ENCODE results near the gene B3GALNT2.
A peak's percentile ranks its signal among the peaks of the same experiment; 100 is the strongest.

B3GALNT2 gene

GRCh38 chr1:235516862-235517446 lies 12.7 kb upstream of the B3GALNT2 start:
- no peaks in the 10 kb centered on the region for H3K27me3 ChIP-seq (ENCODE audit: control insufficient read depth, insufficient read depth, low read length)

DNA sequence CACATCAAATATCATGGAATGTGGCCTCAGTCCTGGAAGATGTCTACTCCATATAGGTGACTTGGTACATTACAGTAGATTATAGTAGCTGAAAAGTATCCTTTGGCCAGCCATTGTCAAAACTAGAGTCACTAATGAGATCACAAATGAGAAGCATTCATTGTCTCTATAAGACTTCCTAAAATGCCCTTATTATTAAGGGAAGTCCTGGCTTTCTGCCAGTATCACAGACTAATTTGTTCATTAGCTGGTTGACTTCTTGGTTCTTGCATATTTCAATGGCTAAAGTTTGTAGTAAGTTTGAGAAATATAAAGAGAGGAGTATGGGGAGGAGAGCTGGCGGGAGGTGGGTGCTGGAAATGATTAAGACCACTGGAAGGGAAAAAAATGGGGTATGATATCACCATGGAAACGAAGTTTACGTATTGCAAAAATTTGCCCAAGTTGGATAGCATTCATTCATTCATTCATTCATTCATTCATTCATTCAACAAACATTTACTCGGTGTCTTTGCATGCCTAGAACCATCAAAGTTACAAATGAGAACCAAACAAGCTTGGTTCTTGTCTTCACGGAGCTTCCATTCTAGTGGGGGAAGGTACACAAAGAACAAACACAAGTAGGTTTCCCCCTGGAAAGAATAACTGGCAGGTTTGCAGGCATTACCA lies 11.7 kb upstream of the B3GALNT2 start:
- Histone ChIP-seq H3K36me3 (ENCODE audit: control insufficient read depth, insufficient read depth, low read length) (no peaks in the 10 kb centered on the region), H3K4me1 (ENCODE audit: control insufficient read depth, insufficient read depth, low read length) (no peaks in the 10 kb centered on the region), H3K9me3 (ENCODE audit: control insufficient read depth, insufficient read depth, low read length) (no peaks in the 10 kb centered on the region), H3K27me3 (ENCODE audit: control insufficient read depth, insufficient read depth, low read length) (no peaks in the 10 kb centered on the region), H3K9ac (ENCODE audit: low read depth, low read length) (no peak overlapping the region), H3K4me3 (ENCODE audit: low read depth, low read length) (no peak overlapping the region)

More at GRCh38 chr1:235516862-235517446, 12.7 kb upstream of the B3GALNT2 start:
- no peaks in the 10 kb centered on the region for H3K9me3 ChIP-seq (ENCODE audit: control insufficient read depth, insufficient read depth, low read length)
- H3K4me1 ChIP-seq (ENCODE audit: control insufficient read depth, insufficient read depth, low read length): no peaks in the 10 kb centered on the region
- H3K36me3 ChIP-seq (ENCODE audit: control insufficient read depth, insufficient read depth, low read length): no peaks in the 10 kb centered on the region
- no peak overlapping the region for H3K9ac ChIP-seq (ENCODE audit: low read depth, low read length)
- no peak overlapping the region for H3K4me3 ChIP-seq (ENCODE audit: low read depth, low read length)

DNA sequence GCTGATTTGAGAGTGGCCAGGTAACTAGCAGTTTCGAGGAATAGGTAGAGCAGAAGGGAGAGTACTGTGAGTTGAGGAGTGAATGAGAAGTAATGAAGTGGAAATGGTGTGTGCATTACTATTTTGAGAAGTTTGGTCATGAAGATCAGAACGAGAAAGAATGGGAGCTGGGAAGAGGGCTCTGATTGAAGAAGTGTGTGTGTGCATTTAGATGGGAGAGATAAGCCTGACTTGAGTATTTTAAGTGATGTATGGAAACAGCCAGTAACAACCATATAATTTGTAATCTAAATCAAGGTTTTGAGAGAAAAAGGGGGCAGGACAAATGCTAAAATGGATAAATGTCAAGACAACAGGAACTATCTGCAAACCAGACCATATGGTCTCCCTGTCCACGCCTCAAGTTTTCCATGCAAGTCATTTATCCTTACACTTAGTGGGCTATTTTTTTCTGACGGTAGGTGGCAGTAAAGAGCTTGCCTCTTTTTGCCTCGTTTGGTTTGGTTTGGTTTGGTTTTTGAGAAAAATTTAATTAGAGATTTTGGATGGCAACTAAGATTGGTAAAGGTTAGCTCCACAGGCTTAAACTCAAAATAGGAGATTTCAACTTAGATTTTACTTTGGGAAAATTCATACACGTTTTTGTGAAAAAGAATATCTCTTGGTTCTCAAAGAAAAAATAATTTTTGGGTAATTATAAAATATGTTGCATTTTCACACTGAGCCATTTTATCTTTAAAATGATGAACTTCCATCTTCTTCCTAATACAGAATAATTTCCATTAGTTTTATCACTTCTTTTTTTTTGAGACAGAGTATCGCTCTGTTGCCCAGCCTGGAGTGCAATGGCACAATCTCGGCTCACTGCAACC lies 9.5 kb upstream of the B3GALNT2 start:
- Histone ChIP-seq H3K36me3 (ENCODE audit: control insufficient read depth, insufficient read depth, low read length) (no peaks in the 10 kb centered on the region), H3K4me1 (ENCODE audit: control insufficient read depth, insufficient read depth, low read length) (no peaks in the 10 kb centered on the region), H3K9me3 (ENCODE audit: control insufficient read depth, insufficient read depth, low read length) (no peaks in the 10 kb centered on the region), H3K4me3 (ENCODE audit: low read depth, low read length) (no peak overlapping the region), H3K27me3 (ENCODE audit: control insufficient read depth, insufficient read depth, low read length) (no peaks in the 10 kb centered on the region), H3K9ac (ENCODE audit: low read depth, low read length) (no peak overlapping the region)

DNA sequence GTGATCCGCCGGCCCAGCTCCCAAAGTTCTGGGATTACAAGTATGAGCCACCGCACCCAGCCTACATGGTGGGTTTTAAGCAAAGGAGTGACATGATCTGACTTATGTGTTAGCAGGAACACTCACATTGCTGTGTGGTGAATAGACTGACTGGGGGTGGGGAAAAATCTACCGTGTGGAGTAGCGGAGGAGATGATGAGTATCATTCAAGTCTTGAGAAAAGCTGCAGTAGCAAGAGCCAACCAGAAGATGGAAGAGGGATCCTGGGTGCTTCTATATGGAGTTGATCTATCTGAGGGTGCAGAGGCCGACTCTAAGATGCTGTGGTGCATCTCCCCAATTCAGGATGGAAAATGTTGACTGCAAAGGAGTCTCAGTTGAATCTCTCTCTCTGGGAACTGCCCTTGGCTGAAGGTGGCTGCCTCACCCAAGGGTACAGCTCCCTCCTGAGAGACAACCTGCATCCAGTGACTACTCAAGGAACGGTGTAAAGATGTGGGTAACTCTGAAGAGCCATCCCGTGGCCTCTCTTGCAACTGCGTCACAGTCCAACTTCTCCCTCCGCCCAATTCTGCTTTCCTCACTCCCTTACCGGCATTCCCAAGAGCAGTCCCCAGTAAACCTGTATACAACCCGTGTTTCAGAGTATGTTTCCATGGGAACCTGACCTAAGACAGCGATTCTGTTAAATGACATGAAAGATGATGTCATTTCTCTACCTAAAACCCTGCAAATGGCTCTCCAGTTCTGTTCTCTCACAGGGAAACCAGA lies 7.4 kb upstream of the B3GALNT2 start:
- Histone ChIP-seq H3K9ac (ENCODE audit: low read depth, low read length) (no peak overlapping the region), H3K9me3 (ENCODE audit: control insufficient read depth, insufficient read depth, low read length) (no peaks in the 10 kb centered on the region), H3K4me3 (ENCODE audit: low read depth, low read length) (no peak overlapping the region), H3K36me3 (ENCODE audit: control insufficient read depth, insufficient read depth, low read length) (no peaks in the 10 kb centered on the region), H3K4me1 (ENCODE audit: control insufficient read depth, insufficient read depth, low read length) (no peaks in the 10 kb centered on the region), H3K27me3 (ENCODE audit: control insufficient read depth, insufficient read depth, low read length) (no peaks in the 10 kb centered on the region)

DNA sequence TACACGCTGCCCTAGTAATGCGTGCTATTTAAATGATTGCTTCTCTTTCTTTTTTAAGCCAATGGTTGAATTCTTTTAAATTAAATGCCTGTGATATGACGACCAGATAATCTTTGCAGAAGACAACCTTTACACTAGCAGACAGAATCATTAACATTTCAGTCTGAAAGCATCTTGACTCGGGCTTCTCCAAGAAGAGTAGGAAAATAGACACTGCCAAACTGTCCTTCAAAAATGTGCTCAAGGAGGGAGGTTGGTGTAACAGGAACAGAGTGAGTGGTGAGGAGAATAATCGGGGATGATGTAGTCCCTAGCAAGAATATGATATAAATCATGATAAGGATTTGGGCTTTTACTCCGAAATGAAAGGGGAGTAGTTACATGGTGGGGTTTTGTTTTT lies 6.6 kb upstream of the B3GALNT2 start:
- H3K4me1 ChIP-seq (ENCODE audit: control insufficient read depth, insufficient read depth, low read length): no peaks in the 10 kb centered on the region
- no peaks in the 10 kb centered on the region for H3K27me3 ChIP-seq (ENCODE audit: control insufficient read depth, insufficient read depth, low read length)
- no peaks in the 10 kb centered on the region for H3K36me3 ChIP-seq (ENCODE audit: control insufficient read depth, insufficient read depth, low read length)
- H3K4me3 ChIP-seq (ENCODE audit: low read depth, low read length): no peak overlapping the region
- no peaks in the 10 kb centered on the region for H3K9me3 ChIP-seq (ENCODE audit: control insufficient read depth, insufficient read depth, low read length)
- no peak overlapping the region for H3K9ac ChIP-seq (ENCODE audit: low read depth, low read length)

- H3K9ac ChIP-seq (ENCODE audit: low read depth, low read length): no peak overlapping the region
- no peaks in the 10 kb centered on the region for H3K36me3 ChIP-seq (ENCODE audit: control insufficient read depth, insufficient read depth, low read length)
- no peak overlapping the region for H3K4me3 ChIP-seq (ENCODE audit: low read depth, low read length)
- no peaks in the 10 kb centered on the region for H3K9me3 ChIP-seq (ENCODE audit: control insufficient read depth, insufficient read depth, low read length)
- no peaks in the 10 kb centered on the region for H3K27me3 ChIP-seq (ENCODE audit: control insufficient read depth, insufficient read depth, low read length)
- H3K4me1 ChIP-seq (ENCODE audit: control insufficient read depth, insufficient read depth, low read length): no peaks in the 10 kb centered on the region
Measured at GRCh38 chr1:235507623-235508022, 3.4 kb upstream of the B3GALNT2 start.

DNA sequence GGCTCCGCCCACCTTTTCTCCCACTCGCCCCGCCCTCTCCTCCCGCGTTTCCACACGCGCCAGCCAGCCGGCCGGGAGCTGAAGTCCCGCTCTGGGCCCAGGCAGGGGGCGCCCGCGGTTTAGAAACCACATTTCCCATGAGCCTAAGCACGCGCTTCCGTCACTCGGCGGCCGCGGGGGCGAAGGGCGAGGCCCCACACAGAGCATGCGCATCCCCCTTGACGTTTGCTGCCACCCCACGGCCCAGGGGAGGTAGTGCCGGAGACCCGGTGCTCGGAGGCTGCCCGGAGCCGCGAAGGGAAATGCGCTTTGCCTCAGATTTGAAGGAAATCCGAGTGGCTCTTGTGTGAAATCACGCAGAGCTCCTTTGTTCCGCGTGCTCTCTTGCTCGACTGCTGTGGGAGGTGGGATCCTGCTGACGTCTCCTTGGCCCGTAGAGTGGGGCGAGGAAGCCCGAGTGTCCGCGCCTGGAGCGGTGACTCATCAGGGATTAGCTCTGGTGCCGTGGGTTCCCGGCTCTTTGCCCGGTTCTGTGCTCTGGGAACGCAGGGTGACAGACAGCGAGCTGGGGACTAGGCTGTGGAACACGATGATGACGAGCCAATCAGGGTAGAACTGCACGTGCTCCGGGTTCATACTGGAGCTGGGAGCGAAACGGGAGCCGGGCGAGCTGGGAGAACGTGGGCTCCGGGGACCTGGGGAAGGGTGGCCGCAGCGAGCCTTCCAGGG lies 406 bp upstream of the B3GALNT2 start:
- H3K9ac ChIP-seq (ENCODE audit: low read depth, low read length): peak overlapping the region; percentile 70
- peak overlapping the region; percentile 87 for H3K4me3 ChIP-seq (ENCODE audit: low read depth, low read length)
- peaks cover 2% of the 10 kb centered on the region for H3K4me1 ChIP-seq (ENCODE audit: control insufficient read depth, insufficient read depth, low read length)
- no peaks in the 10 kb centered on the region for H3K9me3 ChIP-seq (ENCODE audit: control insufficient read depth, insufficient read depth, low read length)
- H3K36me3 ChIP-seq (ENCODE audit: control insufficient read depth, insufficient read depth, low read length): no peaks in the 10 kb centered on the region
- H3K27me3 ChIP-seq (ENCODE audit: control insufficient read depth, insufficient read depth, low read length): no peaks in the 10 kb centered on the region

- peak overlapping the region; percentile 12 for H3K9ac ChIP-seq (ENCODE audit: low read depth, low read length)
- H3K4me3 ChIP-seq (ENCODE audit: low read depth, low read length): peak overlapping the region; percentile 75
Measured at GRCh38 chr1:235503403-235504121, 690 bp downstream of the B3GALNT2 start.

GRCh38 chr1:235502601-235503402 lies 1.4 kb downstream of the B3GALNT2 start:
- no peaks in the 10 kb centered on the region for H3K36me3 ChIP-seq (ENCODE audit: control insufficient read depth, insufficient read depth, low read length)
- no peaks in the 10 kb centered on the region for H3K27me3 ChIP-seq (ENCODE audit: control insufficient read depth, insufficient read depth, low read length)
- H3K4me3 ChIP-seq (ENCODE audit: low read depth, low read length): peak overlapping the region; percentile 75
- H3K9ac ChIP-seq (ENCODE audit: low read depth, low read length): no peak overlapping the region
- H3K4me1 ChIP-seq (ENCODE audit: control insufficient read depth, insufficient read depth, low read length): peaks cover 2% of the 10 kb centered on the region
- H3K9me3 ChIP-seq (ENCODE audit: control insufficient read depth, insufficient read depth, low read length): no peaks in the 10 kb centered on the region

More at GRCh38 chr1:235503403-235504121, 690 bp downstream of the B3GALNT2 start:
- Histone ChIP-seq H3K4me1 (ENCODE audit: control insufficient read depth, insufficient read depth, low read length) (peaks cover 2% of the 10 kb centered on the region), H3K27me3 (ENCODE audit: control insufficient read depth, insufficient read depth, low read length) (no peaks in the 10 kb centered on the region), H3K9me3 (ENCODE audit: control insufficient read depth, insufficient read depth, low read length) (no peaks in the 10 kb centered on the region), H3K36me3 (ENCODE audit: control insufficient read depth, insufficient read depth, low read length) (no peaks in the 10 kb centered on the region)

GRCh38 chr1:235500971-235501540 lies 3.2 kb downstream of the B3GALNT2 start:
- Histone ChIP-seq H3K9ac (ENCODE audit: low read depth, low read length) (no peak overlapping the region), H3K4me3 (ENCODE audit: low read depth, low read length) (no peak overlapping the region)

More at GRCh38 chr1:235500971-235501540, 3.2 kb downstream of the B3GALNT2 start:
- Histone ChIP-seq H3K9me3 (ENCODE audit: control insufficient read depth, insufficient read depth, low read length) (no peaks in the 10 kb centered on the region), H3K4me1 (ENCODE audit: control insufficient read depth, insufficient read depth, low read length) (peaks cover 2% of the 10 kb centered on the region), H3K27me3 (ENCODE audit: control insufficient read depth, insufficient read depth, low read length) (no peaks in the 10 kb centered on the region), H3K36me3 (ENCODE audit: control insufficient read depth, insufficient read depth, low read length) (no peaks in the 10 kb centered on the region)

All from iPS-15b (cell line).